Small intestine (tissue), 7 donors: ENCODE results near the gene BTBD8. TPM values are rescaled to one million over a fixed set of nuclear protein-coding genes. Genes with fewer than 3 reads are reported as not detected.
"Not testable (repeated sequence)": the region's sequence is repeated elsewhere in the genome, so short reads cannot be mapped to it uniquely, and the experiment has no call there.

Experiments
- DNase-seq, 2 donors: peaks; one replicate each; pipeline versions ENCODE4 v3.0.0 to v3.0.0-alpha.2; 2013
- FAIRE-seq: peaks from 2 replicates; lab custom pipeline; 2012; peaks lifted over from hg19 to GRCh38; lab: Jason Lieb, UNC
- H3K27ac ChIP-seq, 3 donors: one replicate each; pipeline ENCODE4 v1.5.1; 2013; ENCODE audit warnings: low read length in 2 of 3, mild to moderate bottlenecking in 2 of 3, control low read depth in 1 of 3, inconsistent platforms in 1 of 3, low read depth in 1 of 3, moderate library complexity in 1 of 3
- H3K27me3 ChIP-seq, 3 donors: one replicate each; pipeline ENCODE4 v1.6.1; 2013; ENCODE audit warnings: low read length in 3 of 3, inconsistent platforms in 1 of 3; ENCODE audit not compliant: control insufficient read depth in 3 of 3, insufficient read depth in 3 of 3
- H3K36me3 ChIP-seq, 3 donors: one replicate each; pipeline ENCODE4 v1.6.1; 2013; ENCODE audit warnings: low read length in 3 of 3, inconsistent platforms in 1 of 3, low read depth in 1 of 3, mild to moderate bottlenecking in 1 of 3, moderate library complexity in 1 of 3; ENCODE audit not compliant: control insufficient read depth in 3 of 3, insufficient read depth in 2 of 3
- H3K4me1 ChIP-seq, 3 donors: one replicate each; pipeline ENCODE4 v1.6.1; 2013; ENCODE audit warnings: low read length in 2 of 3, inconsistent platforms in 1 of 3, low read depth in 1 of 3, mild to moderate bottlenecking in 1 of 3, moderate library complexity in 1 of 3; ENCODE audit not compliant: control insufficient read depth in 3 of 3, insufficient read depth in 2 of 3
- H3K4me3 ChIP-seq, 3 donors: one replicate each; pipeline ENCODE4 v1.5.1; 2013; ENCODE audit warnings: low read length in 3 of 3, control low read depth in 1 of 3, inconsistent platforms in 1 of 3, low read depth in 1 of 3, mild to moderate bottlenecking in 1 of 3, moderate library complexity in 1 of 3
- H3K9me3 ChIP-seq, 2 donors: one replicate each; pipeline ENCODE4 v1.6.1; 2013; ENCODE audit warnings: low read depth in 1 of 2, low read length in 1 of 2; ENCODE audit not compliant: control insufficient read depth in 2 of 2, insufficient read depth in 1 of 2
- WGBS, 3 donors: extraction: QIAGEN DNeasy Blood & Tissue Kit; methylation state at CpG; one replicate each; pipeline ENCODE4 v1.1.7; 2013; 5-methylcytosine and 5-hydroxymethylcytosine counted together
- polyA plus RNA-seq, 4 donors: library from polyadenylated mRNA; stranded (reverse) in 3 of 4; unstranded in 1 of 4; fragments of 200-250 nt in 3 of 4; fragments of 120-200 nt in 1 of 4; gene quantifications; one replicate each; pipeline versions ENCODE4 v1.2.1 to v1.2.3, GENCODE V29; 2013
- donor health status: healthy with polysubstance abuse.
- donor health status: control.
- donor health status: control.
- donor health status: Bipolar disorder and iron deficiency.
- donor health status: healthy.

BTBD8 gene
- polyA plus RNA-seq, 4 donors, result 0.27 to 9.8 (median 2.1) TPM

GRCh38 chr1:92045766-92046495, 34.2 kb upstream of the BTBD8 start:
- H3K36me3 ChIP-seq, result no peaks in the 10 kb centered on the region
- no peaks in the 10 kb centered on the region for H3K9me3 ChIP-seq
- FAIRE-seq (peak; percentile 26), DNase-seq (no peak)
- H3K27ac ChIP-seq, result no peak overlapping the region
- no peaks in the 10 kb centered on the region for H3K4me1 ChIP-seq
- H3K4me3 ChIP-seq, result no peak overlapping the region
- WGBS, 3 donors, result 79 to 92% (median 84%) methylated on average over 2 of the region's 2 CpGs
- no peaks in the 10 kb centered on the region for H3K27me3 ChIP-seq

- no peak for FAIRE-seq
These were observed 28.2 kb upstream of the BTBD8 start for GRCh38 chr1:92051948-92052347.

GRCh38 chr1:92065042-92065441, 15.1 kb upstream of the BTBD8 start:
- no peaks in the 10 kb centered on the region for H3K4me1 ChIP-seq
- no peaks in the 10 kb centered on the region for H3K36me3 ChIP-seq
- no peaks in the 10 kb centered on the region for H3K9me3 ChIP-seq
- WGBS, 3 donors, result 88 to 98% (median 89%) methylated on average over 3 of the region's 3 CpGs
- no peak for DNase-seq
- no peak for FAIRE-seq
- H3K27ac ChIP-seq, result no peak overlapping the region
- H3K4me3 ChIP-seq, result no peak overlapping the region
- no peaks in the 10 kb centered on the region for H3K27me3 ChIP-seq

More at GRCh38 chr1:92051948-92052347, 28.2 kb upstream of the BTBD8 start:
- Histone ChIP-seq H3K9me3 (no peaks in the 10 kb centered on the region), H3K4me1 (no peaks in the 10 kb centered on the region), H3K4me3 (no peak overlapping the region), H3K27me3 (no peaks in the 10 kb centered on the region), H3K27ac (no peak overlapping the region), H3K36me3 (no peaks in the 10 kb centered on the region)
- DNase-seq, result no peak

GRCh38 chr1:92066321-92066720, 13.8 kb upstream of the BTBD8 start:
- Histone ChIP-seq H3K4me1 (no peaks in the 10 kb centered on the region), H3K36me3 (no peaks in the 10 kb centered on the region), H3K27ac (no peak overlapping the region), H3K9me3 (no peaks in the 10 kb centered on the region), H3K27me3 (no peaks in the 10 kb centered on the region), H3K4me3 (no peak overlapping the region)
- 75 to 85% (median 80%) methylated on average over 8 of the region's 8 CpGs for WGBS, 3 donors
- DNase-seq (no peak), FAIRE-seq (no peak)

- Histone ChIP-seq H3K36me3 (no peaks in the 10 kb centered on the region), H3K27ac (no peak overlapping the region), H3K4me1 (no peaks in the 10 kb centered on the region), H3K27me3 (no peaks in the 10 kb centered on the region), H3K9me3 (no peaks in the 10 kb centered on the region), H3K4me3 (no peak overlapping the region)
- 68 to 89% (median 87%) methylated on average over 2 of the region's 2 CpGs for WGBS, 3 donors
- DNase-seq, result no peak
- no peak for FAIRE-seq
These were observed 9.3 kb upstream of the BTBD8 start for GRCh38 chr1:92070892-92071291.

GRCh38 chr1:92074446-92074845, 5.7 kb upstream of the BTBD8 start:
- not testable (repeated sequence) for FAIRE-seq, H3K4me3 ChIP-seq, H3K4me1 ChIP-seq

GRCh38 chr1:92075311-92075710, 4.8 kb upstream of the BTBD8 start, which contains the start of gene SETSIP:
Gene SETSIP (minus strand): TSS chr1:92075411. CDS start chr1:92075411, 0 bp downstream.
- no peak for DNase-seq
- H3K27ac ChIP-seq, result no peak within 1 kb of the TSS
- peaks cover 0 to 4% (median 0%) of the 10 kb centered on the region in 3 donors for H3K4me1 ChIP-seq
- WGBS, 3 donors, result 67 to 73% (median 69%) methylated on average over 3 of the region's 3 CpGs
- H3K4me3 ChIP-seq, result no peak within 1 kb of the TSS
- H3K36me3 ChIP-seq, result no peaks in the 10 kb centered on the region
- no peaks in the 10 kb centered on the region for H3K27me3 ChIP-seq
- H3K9me3 ChIP-seq, result no peaks in the 10 kb centered on the region
- FAIRE-seq, result no peak

More at GRCh38 chr1:92074446-92074845, 5.7 kb upstream of the BTBD8 start:
- H3K27me3 ChIP-seq, H3K27ac ChIP-seq, DNase-seq, H3K36me3 ChIP-seq, H3K9me3 ChIP-seq: not testable (repeated sequence)

GRCh38 chr1:92076363-92076762, 3.8 kb upstream of the BTBD8 start:
- no peak overlapping the region for H3K4me3 ChIP-seq
- H3K9me3 ChIP-seq, result no peaks in the 10 kb centered on the region
- H3K36me3 ChIP-seq, result no peaks in the 10 kb centered on the region
- WGBS, 3 donors, result 91 to 98% (median 93%) methylated on average over 5 of the region's 5 CpGs
- DNase-seq (no peak), FAIRE-seq (no peak)
- H3K4me1 ChIP-seq, result peaks cover 0 to 8% (median 4%) of the 10 kb centered on the region in 3 donors
- H3K27ac ChIP-seq, result no peak overlapping the region
- H3K27me3 ChIP-seq, result no peaks in the 10 kb centered on the region

- not testable (repeated sequence) for H3K36me3 ChIP-seq, FAIRE-seq
These were observed 2.1 kb upstream of the BTBD8 start for GRCh38 chr1:92078077-92078476.

More at GRCh38 chr1:92078077-92078476, 2.1 kb upstream of the BTBD8 start:
- not testable (repeated sequence) for H3K27ac ChIP-seq, H3K4me1 ChIP-seq, H3K9me3 ChIP-seq, H3K4me3 ChIP-seq, H3K27me3 ChIP-seq, DNase-seq
- 93 to 95% (median 94%) methylated on average over 8 of the region's 8 CpGs for WGBS, 3 donors
